ENCODE data around the gene SMTNL2.

Gene SMTNL2

DNA sequence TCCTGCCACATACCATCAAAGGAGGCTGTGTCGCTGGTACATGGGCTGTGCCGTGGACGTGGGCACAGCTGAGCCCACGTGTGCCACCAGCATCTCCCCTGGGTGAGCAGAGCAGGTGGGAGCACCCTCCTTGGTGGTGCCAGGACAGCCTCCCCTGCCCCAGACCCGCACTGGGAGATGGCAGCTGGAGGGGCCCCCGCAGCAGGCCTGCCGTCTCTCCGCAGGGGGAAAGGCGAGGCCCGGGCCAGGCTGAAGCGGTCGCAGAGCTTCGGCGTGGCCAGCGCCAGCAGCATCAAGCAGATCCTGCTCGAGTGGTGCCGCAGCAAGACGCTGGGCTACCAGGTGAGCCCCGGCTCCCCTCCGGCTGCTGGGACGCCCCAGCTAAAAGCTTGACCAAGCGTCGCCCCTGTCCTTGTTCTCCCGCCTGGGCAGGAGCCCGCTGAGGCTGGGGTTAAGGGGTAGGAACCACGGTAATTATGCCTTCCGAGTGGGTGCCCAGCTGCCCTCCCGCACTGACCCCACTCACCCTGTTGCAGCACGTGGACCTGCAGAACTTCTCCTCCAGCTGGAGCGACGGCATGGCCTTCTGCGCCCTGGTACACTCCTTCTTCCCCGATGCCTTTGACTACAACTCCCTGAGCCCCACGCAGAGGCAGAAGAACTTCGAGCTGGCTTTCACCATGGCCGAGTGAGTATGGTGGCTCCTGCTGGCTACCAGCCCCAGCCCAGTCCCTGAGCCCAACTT lies 12.5 kb downstream of the SMTNL2 start:
- TF ChIP-seq, protein P1, sequence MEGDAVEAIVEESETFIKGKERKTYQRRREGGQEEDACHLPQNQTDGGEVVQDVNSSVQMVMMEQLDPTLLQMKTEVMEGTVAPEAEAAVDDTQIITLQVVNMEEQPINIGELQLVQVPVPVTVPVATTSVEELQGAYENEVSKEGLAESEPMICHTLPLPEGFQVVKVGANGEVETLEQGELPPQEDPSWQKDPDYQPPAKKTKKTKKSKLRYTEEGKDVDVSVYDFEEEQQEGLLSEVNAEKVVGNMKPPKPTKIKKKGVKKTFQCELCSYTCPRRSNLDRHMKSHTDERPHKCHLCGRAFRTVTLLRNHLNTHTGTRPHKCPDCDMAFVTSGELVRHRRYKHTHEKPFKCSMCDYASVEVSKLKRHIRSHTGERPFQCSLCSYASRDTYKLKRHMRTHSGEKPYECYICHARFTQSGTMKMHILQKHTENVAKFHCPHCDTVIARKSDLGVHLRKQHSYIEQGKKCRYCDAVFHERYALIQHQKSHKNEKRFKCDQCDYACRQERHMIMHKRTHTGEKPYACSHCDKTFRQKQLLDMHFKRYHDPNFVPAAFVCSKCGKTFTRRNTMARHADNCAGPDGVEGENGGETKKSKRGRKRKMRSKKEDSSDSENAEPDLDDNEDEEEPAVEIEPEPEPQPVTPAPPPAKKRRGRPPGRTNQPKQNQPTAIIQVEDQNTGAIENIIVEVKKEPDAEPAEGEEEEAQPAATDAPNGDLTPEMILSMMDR (conservative IDR thresholded peaks at IDR 0.05; ENCODE audit: control insufficient read depth, insufficient read depth, low read depth, low read length), result no peak
- H3K4me3 ChIP-seq (ENCODE audit: control insufficient read depth, low read depth, low read length), result no peak overlapping the region
- DNase-seq (ENCODE audit: low read depth), result no peak

DNA sequence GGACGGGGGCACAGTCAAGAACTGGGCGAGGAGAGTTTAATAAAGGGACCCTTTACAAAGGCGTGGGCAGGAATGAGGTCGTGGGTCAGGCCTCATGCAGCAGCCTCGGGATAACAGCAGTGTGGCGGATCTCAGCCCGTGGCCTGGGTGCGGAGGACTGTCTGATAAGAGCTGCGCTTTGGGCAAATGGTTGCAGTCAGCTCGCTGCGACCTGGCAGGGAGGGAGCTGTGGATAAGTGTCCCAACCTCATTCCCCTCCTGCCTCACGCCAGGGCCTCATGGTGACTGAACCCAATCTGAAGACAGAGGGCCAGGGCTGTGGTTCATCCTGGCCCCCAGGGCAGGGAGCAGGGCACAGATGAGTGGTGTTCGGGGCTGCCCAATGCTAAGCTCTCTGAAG lies 13.6 kb downstream of the SMTNL2 start:
- no peak overlapping the region for H3K4me3 ChIP-seq (ENCODE audit: control insufficient read depth, low read depth, low read length)
- TF ChIP-seq, protein P1 (conservative IDR thresholded peaks at IDR 0.05; ENCODE audit: control insufficient read depth, insufficient read depth, low read depth, low read length), result no peak
- no peak for DNase-seq (ENCODE audit: low read depth)

DNA sequence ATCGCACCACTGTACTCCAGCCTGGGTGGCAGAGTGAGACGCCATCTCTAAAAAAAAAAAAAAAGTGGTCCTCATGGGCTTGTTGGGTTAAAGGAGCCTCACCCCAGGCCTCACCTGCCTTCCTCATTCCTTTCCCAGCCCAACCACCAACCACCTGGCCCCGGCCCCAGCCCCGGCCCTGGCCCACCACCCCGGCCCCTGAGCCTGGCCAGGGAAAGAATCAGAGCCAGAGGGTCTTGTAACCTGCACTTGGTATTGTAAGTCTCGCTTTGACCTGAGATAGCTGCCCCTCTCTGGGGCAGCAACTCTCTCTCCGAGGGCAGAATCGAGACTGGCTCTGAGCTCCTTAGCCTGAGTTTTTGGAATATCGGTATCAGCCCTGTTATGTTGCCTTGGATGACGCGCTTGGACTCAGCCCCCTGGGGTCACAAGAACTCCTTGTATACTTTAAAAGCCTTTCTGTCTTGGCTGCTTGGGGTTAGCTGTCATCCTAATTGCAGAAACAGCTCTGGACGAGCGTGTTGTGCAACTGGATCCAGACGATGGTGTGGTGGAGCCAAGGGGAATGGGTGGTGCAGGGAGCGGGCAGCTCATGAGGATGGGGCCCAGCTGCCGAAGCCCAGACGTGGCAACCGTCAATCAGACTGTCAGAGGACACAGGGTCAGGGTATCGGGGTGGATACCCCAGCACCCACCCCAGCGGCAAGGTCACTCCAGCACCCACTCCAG lies 14.6 kb downstream of the SMTNL2 start:
- DNase-seq (ENCODE audit: low read depth), result peak; percentile 66
- TF ChIP-seq, protein P1 (conservative IDR thresholded peaks at IDR 0.05; ENCODE audit: control insufficient read depth, insufficient read depth, low read depth, low read length), result no peak
- no peak overlapping the region for H3K4me3 ChIP-seq (ENCODE audit: control insufficient read depth, low read depth, low read length)

DNA sequence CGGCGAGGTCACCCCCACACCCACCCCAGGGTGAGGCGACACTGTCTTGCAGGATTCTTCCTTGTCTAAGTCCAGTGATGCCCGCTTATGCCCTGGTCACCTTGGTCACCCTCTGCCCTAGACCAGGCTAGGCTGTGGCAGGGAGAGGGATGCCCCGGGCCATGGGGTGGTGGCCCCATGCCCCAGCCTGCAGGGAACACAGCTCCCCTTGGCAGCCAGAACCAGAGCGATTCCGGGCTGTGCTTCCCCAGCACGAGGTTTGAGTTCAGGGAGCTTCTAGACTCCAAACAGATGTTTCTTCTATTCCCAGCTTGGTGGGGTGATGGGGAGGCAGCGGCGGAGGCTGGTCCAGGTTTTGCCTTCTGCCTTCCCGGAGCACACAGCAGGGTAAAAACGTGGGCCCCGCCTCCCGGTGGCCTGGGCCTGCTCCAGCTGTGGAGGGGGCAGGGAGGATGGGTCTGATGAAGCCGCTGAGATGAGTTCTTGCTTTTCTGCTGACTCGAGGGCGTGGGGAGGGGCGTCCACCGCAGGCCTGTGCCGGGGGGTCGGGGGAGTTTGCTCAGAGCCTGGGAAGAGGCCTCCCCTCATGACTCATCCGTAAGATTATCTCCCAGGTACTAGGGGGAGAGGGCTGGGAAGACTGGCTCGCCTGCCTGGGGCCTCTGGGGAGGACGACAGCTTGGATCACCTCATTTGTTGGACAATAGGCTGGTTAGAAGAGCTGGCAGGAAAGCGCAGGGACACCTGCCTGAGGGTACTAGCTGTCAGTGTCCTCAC lies 15.4 kb downstream of the SMTNL2 start:
- H3K4me3 ChIP-seq (ENCODE audit: control insufficient read depth, low read depth, low read length), result no peak overlapping the region
- DNase-seq (ENCODE audit: low read depth), result peak; percentile 30
- TF ChIP-seq, protein P1 (conservative IDR thresholded peaks at IDR 0.05; ENCODE audit: control insufficient read depth, insufficient read depth, low read depth, low read length), result no peak

DNA sequence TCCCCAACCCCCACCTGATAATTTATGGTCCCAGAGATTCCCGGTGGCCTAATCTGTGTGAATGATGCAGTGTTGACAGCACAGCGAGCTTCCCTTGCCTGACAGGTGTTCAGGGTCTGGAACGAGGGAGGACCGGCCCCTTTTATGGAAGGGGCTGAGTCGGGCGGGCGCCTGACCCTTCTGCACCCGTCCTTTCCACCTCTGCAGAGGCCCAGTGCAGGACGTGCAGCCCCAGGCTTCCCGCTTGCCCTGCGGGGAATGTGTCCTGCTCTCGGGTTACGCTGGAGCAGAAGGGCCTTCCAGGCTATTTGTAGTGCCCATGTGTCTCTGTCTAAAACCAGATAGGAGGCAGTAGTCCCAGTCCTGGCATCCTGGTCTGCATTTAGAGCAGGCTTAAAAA lies 16.2 kb downstream of the SMTNL2 start:
- DNase-seq (ENCODE audit: low read depth), result no peak
- H3K4me3 ChIP-seq (ENCODE audit: control insufficient read depth, low read depth, low read length), result no peak overlapping the region
- TF ChIP-seq, protein P1 (conservative IDR thresholded peaks at IDR 0.05; ENCODE audit: control insufficient read depth, insufficient read depth, low read depth, low read length), result no peak

DNA sequence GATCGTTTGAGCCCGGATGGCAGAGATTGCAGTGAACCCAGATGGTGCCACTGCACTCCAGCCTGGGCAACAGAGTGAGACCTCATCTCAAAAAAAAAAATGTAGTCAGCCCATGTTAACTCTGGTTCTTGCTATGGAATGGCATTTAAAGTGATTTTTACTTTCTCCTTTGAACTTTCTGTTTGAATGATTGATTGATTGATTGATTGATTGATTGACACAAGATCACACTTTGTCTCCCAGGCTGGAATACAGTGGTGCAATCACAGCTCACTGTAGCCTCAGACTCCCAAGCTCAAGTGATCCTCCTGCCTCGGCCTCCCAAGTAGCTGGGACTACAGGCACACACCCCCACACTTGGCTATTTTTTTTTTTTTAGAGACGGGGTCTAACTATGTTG lies 17.0 kb downstream of the SMTNL2 start:
- DNase-seq (ENCODE audit: low read depth), result no peak
- H3K4me3 ChIP-seq (ENCODE audit: control insufficient read depth, low read depth, low read length), result no peak overlapping the region
- TF ChIP-seq, protein P1 (conservative IDR thresholded peaks at IDR 0.05; ENCODE audit: control insufficient read depth, insufficient read depth, low read depth, low read length), result no peak
